HG02852 (cell line): ENCODE results near the gene C5orf63.
"Not testable (repeated sequence)": the region's sequence is repeated elsewhere in the genome, so short reads cannot be mapped to it uniquely, and the experiment has no call there.

Experiments used
- ATAC-seq: cut with Tn5 transposase; IDR thresholded peaks from one replicate; pipeline ENCODE4 v1.9.1; 2021; ENCODE audit warnings: mild to moderate bottlenecking, moderate library complexity; ENCODE audit not compliant: unreplicated experiment

Gene C5orf63

DNA sequence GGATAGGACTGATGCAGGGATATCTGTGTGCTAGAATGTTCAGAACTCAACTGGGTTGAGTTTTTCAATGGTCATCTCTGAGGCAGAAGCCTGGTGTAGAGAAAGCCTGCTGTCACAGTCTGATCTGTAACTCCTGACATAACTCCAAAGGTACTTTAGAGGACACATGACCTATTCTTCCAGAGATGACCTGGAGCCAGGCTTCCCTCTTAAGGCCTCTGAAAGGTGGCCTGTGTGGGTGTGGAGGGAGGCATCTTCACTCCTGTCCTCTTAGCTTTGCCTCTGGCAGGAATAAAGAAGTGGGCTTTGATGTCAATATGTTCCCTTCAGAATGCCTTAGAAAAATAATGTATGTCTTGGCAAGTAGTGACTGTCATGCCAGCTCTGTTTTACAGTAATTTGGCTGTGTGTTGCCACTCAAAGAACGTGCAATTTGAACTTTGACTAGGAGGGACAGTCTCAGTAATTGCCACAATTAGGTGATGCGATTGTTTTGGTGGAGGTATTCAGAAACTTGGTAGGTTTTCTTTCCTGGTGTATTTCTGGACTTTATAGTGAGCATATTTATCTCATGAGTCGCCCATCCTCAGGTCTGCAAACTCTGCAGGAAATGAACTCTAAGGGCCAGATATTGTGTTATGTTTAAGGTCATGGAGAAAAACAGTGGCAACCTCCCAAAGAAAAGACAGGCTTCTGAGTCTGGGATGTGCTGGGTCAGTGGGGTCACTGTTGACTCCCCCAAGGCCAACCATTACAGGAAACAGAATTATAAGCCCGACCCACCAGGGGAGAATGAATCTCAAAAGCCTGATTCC lies 3.2 kb upstream of the C5orf63 start:
- ATAC-seq, result no peak

- ATAC-seq, result no peak
Observed at GRCh38 chr5:127074466-127074865, 1.2 kb upstream of the C5orf63 start.

DNA sequence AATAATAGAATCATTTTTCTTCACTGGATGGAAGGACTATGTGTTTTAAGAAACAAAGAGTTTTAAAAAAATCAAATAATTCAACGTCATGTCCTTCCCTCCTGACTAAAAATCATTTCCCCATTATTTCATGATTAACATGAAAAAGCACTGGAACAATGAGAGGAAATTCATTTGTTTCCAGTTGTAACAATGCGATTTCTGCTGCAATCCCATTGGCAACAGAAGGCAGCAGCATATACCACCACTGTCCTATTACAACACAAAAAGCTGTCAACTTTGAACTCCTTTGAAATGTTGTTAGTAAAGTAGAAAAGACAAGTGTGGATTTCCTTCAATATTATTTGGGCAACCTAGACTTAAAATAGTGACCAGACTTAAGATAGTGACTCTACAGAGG lies 3.1 kb downstream of the C5orf63 start:
- ATAC-seq, result no peak

DNA sequence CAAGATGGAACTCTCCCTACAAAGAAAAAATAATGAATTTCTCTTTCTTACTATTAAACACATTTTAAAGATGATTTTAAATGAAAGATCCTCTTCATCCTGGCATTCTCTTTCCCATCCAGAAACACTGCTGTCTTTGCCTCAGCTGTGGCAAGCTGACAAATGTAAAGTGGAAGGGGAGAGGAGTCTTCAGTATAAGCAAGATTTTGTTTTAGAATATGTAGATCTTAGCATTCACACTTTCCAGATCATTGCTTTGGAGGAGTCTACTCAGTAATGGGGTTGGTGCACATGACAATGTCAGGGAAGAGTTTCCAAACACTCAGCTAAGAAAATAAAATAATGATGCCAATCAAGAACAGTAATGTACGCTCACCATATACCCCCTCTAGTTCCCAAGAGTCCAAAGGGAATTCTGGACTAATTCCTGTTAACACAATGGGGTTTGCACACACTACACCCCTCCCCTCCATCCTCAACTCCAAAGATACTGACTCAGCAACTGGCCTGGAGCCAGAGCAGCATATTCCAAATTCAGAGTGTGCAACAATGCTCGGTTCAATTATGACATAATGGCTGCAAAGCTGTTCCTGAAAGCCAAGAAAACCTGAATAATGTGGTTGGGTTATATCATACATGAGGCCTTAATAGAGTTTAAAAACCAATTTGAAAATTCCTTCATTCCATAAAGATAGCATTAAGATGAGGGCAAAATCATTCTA lies 4.6 kb downstream of the C5orf63 start:
- ATAC-seq, result no peak

DNA sequence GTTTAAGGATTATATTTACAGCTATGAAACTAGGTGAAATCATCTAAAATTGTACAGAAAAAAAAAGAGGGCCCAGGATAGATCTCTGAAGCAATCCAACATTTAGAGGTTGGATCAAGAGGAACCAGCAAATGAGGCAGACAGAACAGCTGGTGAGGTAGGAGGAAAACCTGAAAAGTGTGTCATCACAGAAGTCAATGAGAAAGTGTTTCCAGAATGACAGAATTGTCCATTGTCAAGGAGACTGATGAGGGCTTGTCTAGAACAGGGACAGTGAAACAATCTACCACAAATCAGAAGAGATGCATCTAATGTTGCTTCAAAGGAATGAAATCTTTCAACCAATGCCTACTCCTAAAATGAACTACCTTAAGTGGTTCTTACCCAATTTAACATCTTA lies 6.6 kb downstream of the C5orf63 start:
- ATAC-seq, result no peak

DNA sequence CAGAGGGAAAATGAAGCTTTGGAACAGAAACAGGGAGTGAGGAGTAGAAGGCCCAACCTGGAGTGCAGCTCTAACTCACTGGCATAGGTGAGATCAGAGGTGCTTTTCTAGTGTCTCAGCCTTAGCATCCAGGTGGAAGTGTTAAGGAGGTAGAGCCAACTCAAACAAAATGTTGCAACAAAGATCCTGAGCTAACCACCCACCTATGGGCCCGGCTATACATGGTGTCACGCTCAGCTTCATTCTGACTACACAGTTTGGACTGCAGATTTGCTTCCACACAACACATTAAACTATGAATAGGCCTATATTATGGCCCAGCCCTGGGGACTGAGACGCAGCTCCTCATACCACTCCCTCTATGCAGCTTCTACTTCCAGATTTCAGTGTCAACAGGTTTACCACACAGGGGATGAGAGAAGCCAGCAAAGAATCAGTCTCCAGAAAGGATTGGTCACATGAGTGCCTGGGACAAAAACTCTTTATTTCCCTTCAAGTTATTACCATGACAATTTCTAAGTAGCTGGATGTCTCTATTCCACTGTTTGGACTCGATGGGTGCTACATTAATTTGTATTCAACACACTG lies 9.0 kb downstream of the C5orf63 start:
- no peak for ATAC-seq

DNA sequence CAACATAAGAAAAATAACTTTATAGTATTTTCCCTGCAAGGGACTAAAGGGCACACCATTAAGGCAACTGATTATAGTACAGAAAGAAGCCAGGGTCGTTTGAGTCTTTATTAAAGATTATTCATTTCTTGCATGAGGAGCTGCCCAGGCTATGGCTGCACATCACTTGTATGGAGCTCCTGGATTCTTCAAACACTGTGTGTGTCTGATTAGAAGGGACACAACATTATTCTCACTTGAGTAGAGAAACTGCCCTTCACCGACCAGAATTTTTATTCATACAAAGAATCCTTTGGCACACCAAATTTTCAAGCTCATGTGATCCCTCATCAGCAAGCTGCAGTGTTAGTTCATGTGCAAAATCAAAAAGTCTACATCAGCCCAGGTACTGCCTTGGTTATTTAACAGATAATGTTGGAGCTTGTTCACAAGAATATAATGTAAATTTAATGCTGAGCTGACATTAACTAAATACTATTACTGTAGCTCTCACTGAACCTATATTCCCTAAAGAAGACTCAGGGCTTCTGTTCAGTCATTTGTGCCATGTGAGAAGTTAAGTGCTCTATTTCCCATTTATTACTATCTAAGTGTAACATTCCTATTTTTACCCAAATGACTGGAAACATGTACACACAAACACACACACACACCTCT lies 9.9 kb downstream of the C5orf63 start:
- ATAC-seq, result no peak

- ATAC-seq, result no peak
Observed at GRCh38 chr5:127061956-127062355, 11.3 kb downstream of the C5orf63 start.

DNA sequence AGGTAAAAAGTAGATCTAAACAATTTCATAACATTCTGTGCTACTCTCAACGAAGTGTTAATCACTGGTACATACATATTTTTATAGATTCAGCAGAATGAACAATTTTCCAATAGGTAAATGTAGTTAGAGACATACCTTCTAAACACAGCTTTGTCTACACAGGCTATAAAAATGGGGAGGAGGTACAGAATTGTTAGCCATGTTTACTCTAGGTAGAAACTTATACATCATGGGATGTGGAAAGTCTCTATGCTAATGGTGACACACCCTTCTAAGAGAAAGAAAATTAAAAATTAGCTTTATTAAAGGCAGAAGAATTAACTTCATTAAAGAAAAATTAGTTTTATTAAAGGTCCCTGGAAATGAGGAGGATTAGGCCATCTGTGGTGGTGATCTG lies 11.8 kb downstream of the C5orf63 start:
- no peak for ATAC-seq

DNA sequence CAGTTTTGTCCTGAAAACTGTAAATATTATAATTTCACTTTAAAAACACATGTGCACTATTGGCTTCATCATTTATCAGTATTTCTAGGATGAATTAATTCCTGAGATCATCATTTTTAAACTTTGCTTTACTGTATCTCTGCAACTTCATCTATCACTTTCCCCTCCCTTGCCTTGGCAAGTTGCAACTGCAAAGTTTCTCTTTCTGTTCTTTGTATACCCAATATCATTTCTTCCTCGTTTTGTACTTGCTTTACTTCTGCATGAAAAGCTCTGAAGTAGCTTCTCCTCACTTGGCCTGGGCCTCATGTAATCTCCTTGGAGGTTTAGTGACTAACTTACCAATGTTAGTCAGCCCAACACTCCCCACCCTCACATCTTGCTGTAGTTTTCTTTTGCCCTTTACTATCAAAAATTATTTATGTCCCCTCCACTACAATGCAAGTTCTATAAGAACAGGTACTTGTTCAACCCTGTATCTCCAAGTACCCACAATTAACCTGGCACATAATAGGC lies 12.8 kb downstream of the C5orf63 start:
- no peak for ATAC-seq

DNA sequence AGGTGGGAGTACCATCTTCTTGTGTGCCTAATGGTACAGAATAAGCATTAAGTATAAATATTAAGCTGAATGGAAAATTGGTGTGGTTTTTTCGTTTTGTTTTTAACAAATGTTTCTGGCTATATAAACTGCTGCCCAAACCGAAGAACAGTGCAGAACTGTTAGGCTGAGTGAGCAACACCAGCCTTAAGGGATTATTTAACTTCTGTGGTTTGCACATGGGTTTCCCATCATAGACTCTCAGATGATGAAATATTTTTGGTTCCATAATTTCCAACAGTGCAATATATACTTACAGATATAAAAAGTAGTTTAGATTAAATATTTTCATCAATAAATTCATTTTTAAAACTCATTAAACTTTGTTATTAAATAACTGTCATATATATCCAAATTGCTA lies 16.4 kb downstream of the C5orf63 start:
- no peak for ATAC-seq

DNA sequence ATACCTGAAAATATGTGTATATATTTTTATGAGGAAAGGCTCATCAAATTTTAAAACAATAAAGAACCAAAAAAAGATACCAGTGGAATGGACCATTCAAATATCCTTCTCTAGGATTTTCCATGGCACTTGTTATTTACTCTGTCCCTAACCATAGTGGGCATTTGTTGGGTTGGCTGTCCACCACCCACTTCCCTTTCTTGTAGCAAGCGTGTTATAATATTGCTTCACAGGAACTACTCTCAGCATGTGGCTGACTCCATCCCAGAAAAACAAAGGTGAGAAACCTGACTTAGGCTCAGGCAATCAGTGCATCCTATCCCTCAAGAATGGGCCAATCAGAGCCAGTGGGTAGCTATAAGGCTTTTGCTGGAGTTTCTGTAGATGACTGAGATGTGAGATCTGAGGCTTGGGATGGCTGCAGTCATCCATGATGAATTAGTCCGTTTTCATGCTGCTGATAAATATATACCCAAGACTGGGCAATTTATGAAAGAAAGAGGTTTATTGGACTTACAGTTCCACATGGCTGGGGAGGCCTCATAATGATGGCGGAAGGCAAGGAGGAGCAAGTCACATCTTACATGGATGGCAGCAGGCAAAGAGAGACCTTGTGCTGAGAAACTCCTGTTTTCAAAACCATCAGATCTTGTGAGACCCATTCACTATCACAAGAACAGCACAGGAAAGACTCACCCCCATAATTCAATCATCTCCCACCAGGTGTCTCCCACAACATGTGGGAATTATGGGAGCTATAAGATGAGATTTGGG lies 17.2 kb downstream of the C5orf63 start:
- ATAC-seq, result no peak

DNA sequence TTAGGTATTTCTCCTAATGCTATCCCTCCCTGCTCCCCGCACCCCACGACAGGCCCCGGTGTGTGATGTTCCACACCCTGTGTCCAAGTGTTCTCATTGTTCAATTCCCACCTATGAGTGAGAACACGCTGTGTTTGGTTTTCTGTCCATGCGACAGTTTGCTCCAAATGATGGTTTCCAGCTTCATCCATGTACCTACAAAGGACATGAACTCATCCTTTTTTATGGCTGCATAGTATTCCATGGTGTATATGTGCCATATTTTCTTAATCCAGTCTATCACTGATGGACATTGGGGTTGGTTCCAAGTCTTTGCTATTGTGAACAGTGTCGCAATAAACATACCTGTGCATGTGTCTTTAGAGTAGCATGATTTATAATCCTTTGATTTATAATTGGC lies 19.8 kb downstream of the C5orf63 start:
- not testable (repeated sequence) for ATAC-seq

- ATAC-seq, result no peak
Observed at GRCh38 chr5:127053049-127053448, 20.3 kb downstream of the C5orf63 start.

GRCh38 chr5:127051591-127051990 lies 21.7 kb downstream of the C5orf63 start:
- no peak for ATAC-seq

DNA sequence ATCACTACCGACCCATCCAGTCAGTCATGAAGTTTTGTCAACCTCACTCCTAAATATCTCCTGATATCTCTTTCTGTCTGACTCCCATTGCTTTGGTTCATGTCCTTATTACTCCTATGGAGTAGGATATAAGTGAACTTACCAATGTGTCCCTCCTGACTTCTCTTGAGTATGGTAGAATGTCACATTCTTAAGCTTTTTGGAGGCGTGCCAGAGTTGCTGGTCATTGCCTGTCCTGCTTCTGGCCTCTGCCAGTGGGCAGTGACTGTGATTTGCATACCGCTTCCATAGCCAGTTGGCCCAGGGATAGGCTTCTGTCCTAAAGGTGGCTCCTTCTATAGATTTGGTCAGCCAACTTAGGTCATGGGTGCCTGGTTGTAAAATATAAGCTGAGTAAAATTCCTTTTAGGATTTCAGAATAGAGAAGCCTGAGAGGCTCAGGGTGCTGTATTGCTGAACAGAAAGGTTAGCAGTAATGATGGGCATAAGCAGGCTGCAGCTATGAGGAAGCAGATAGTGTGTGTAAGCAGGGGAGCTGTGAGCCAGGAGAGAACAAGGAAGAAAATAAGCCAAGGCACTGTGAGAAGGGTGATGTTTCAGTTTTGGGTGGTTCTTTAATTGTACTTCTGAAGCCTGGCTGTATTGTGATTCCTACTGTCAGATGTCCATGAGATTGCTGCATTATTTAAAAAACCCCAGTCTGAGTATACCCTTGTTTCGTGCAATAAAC lies 26.8 kb downstream of the C5orf63 start:
- no peak for ATAC-seq

- no peak for ATAC-seq
Observed at GRCh38 chr5:127042593-127042992, 30.7 kb downstream of the C5orf63 start.

GRCh38 chr5:127041571-127041970 lies 31.7 kb downstream of the C5orf63 start:
- no peak for ATAC-seq

GRCh38 chr5:127040796-127041520 lies 32.3 kb downstream of the C5orf63 start:
- ATAC-seq, result no peak
